ENCODE results near the gene STK35.

DNA sequence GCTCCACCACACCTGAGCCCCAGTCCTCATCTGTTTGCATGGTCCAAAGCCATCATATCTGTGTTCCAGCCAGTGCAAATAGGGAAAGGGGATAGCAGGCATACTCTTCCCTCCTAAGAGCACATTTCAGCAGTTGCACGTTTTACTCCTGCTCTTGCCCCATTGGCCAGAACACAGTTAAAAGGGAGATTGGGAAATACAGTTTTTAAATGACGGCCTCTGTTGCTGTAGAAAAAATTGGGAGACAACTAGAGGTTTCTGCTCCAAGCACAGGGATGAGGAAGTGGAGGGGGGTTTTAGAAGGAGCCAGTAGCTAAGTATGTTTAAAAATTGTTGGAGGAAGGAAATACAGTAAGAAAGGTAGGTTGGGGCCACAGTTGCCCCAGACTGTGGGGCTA is 14.6 kb upstream of the STK35 start:
- TF ChIP-seq POLR2A (IDR thresholded peaks at IDR 0.05) = no peak
- TF ChIP-seq, protein P1, sequence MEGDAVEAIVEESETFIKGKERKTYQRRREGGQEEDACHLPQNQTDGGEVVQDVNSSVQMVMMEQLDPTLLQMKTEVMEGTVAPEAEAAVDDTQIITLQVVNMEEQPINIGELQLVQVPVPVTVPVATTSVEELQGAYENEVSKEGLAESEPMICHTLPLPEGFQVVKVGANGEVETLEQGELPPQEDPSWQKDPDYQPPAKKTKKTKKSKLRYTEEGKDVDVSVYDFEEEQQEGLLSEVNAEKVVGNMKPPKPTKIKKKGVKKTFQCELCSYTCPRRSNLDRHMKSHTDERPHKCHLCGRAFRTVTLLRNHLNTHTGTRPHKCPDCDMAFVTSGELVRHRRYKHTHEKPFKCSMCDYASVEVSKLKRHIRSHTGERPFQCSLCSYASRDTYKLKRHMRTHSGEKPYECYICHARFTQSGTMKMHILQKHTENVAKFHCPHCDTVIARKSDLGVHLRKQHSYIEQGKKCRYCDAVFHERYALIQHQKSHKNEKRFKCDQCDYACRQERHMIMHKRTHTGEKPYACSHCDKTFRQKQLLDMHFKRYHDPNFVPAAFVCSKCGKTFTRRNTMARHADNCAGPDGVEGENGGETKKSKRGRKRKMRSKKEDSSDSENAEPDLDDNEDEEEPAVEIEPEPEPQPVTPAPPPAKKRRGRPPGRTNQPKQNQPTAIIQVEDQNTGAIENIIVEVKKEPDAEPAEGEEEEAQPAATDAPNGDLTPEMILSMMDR (IDR thresholded peaks at IDR 0.05) = no peak
- TF ChIP-seq POLR2AphosphoS5 (IDR thresholded peaks at IDR 0.05) = no peak
- no peak for TF ChIP-seq EP300 (IDR thresholded peaks at IDR 0.05)
